ENCODE measurements around the gene KLC3.

The KLC3 gene

DNA sequence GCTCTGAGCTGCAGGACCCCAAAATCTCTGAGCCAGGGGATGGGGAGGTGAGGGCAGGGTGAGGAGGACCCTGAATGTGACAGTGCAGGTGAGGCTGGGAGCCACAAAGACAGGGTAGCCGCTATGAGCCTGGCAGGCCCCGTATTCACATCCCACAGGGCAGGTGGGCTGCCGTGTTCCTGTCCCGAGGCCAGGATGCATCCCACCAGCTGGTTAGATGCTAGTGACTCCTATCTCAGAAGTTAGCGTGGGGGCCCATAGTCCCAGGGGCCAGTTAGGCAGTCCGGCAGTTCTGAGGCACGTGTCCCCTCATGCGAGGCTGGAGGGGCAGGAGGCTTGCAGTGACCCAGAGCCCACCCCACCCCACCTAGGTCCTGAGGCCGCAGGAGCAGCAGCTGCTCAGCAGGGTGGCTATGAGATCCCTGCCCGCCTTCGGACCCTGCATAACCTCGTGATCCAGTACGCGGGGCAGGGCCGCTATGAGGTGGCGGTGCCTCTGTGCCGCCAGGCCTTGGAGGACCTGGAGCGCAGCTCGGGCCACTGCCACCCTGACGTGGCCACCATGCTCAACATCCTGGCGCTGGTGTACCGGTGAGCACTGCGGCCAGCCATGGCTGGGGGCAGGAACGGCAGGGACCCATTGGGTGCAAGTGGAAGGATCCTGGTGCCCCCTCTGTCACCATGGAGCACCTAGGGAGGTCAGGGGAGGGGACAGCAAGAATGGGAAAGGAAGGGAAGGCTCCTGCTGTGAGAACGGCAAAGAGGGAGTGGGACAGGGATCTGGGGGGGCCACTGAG lies 7.2 kb downstream of the KLC3 start:
- in situ Hi-C loops (cut with HindIII; ENCODE audit: low sequenced_read_pairs) = loop anchor here (5.0 kb wide), 1 partner anchor 40 kb away; no protein-coding TSS in a partner anchor

- in situ Hi-C loops (cut with HindIII; ENCODE audit: low sequenced_read_pairs) = loop anchor here (5.0 kb wide), 1 partner anchor 41 kb away; no protein-coding TSS in a partner anchor
Observed at GRCh38 chr19:45348367-45349125, 8.0 kb downstream of the KLC3 start.

GRCh38 chr19:45349126-45349415 lies 8.5 kb downstream of the KLC3 start:
- in situ Hi-C loops (cut with HindIII; ENCODE audit: low sequenced_read_pairs) = loop anchor here (5.0 kb wide), 1 partner anchor 42 kb away; no protein-coding TSS in a partner anchor

GRCh38 chr19:45349430-45349941 lies 8.9 kb downstream of the KLC3 start:
- in situ Hi-C loops (cut with HindIII; ENCODE audit: low sequenced_read_pairs) = loop anchor here (5.0 kb wide), 1 partner anchor 42 kb away; no protein-coding TSS in a partner anchor

DNA sequence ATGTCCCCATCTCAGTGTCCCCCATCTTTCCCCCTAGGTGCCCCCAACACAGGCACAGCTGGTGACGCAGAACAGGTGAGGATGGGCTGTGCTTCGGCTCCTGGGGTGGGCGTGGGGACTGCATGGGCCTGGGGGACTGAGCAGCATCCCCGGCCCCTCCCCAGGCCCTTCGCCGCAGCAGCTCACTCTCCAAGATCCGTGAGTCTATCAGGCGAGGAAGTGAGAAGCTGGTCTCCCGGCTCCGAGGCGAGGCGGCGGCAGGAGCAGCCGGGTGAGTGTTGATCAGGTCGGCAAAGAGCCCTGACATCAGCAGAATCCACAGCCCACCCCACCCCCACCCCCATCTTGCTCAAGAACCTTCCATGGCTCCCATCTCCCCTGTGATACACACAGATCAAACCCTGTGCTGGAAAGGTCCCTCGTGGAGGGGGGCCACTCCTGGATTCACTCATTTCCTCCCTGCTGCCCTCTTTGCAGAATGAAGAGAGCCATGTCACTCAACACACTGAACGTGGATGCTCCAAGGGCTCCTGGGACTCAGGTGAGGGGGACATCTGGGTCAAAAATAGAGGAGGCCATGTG lies 10.0 kb downstream of the KLC3 start:
- in situ Hi-C loops (cut with HindIII; ENCODE audit: low sequenced_read_pairs) = no loop called here

- in situ Hi-C loops (cut with HindIII; ENCODE audit: low sequenced_read_pairs) = no loop called here
Observed at GRCh38 chr19:45351401-45351952, 10.9 kb downstream of the KLC3 start.

- in situ Hi-C loops (cut with HindIII; ENCODE audit: low sequenced_read_pairs) = no loop called here
Observed at GRCh38 chr19:45352062-45352461, 11.5 kb downstream of the KLC3 start.

GRCh38 chr19:45352471-45352870 lies 11.9 kb downstream of the KLC3 start:
- in situ Hi-C loops (cut with HindIII; ENCODE audit: low sequenced_read_pairs) = no loop called here

DNA sequence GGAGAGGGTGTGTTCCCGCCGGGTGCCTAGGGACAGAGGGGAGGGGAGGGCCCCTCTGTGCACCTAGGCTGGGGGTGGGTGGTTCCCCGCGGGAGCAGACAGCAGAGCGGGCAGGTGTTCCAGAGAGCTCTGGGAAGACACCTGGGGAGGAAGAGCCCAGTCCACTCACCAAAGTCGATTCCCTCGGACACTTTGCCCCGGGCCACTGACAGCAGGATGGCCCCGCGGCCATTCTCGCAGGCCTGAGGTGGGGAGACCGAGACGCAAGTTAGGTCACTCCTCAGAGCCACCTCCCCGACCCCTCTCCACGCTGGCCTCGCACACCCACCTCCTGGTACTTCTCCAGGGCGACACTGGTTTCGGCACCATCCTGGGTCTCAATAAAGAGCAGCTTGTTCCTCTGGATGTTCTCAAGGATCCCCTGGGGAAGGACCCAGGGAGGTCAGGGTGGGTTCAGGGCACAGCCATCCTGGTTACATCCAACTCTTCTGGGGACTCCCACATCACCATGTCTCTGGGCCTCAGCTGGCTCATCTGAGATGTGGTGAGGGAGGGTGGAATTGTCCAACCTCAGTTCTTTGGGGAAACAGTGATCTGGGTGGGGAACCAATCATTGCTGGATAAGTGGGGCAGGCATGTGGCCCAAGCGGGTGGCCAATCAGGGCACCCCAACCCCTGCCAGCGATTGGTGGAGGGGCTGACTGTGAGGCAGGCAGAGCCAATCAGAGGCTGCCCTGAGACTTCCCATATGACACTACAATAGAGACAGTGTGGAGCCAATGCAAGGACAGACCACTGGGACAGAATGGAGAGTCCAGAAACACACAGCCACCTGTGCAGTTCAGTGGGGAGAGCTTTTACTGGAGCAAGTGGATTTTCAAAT lies 12.6 kb downstream of the KLC3 start:
- in situ Hi-C loops (cut with HindIII; ENCODE audit: low sequenced_read_pairs) = no loop called here

DNA sequence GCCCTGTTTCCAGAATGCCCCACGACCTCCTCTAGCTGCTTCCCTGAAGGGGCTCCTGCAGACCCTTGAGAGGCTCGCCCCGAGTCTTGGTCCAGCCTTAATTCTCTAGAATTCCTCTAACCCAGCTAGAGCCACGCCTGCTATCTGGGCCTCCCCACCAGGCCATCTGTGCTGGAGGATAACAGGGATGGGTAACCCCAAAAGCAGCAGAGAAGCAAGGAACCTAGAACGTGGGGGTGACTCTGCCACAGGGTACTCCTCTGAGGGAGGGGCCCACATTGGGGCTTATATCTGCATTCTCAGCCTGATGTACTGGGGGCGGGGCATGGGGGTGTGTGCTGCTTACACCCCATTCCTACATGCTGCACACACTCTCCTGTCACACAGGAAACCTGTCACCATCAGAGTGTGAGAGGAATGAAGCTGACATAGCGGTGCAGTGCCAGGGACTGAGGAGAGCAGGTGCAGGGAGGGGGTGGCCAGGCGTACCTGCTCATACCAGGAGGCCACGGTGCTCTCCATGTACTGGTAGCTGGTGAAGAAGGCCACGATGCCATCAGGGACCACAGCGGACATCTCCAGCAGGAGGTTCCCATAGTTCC lies 13.8 kb downstream of the KLC3 start:
- in situ Hi-C loops (cut with HindIII; ENCODE audit: low sequenced_read_pairs) = no loop called here

DNA sequence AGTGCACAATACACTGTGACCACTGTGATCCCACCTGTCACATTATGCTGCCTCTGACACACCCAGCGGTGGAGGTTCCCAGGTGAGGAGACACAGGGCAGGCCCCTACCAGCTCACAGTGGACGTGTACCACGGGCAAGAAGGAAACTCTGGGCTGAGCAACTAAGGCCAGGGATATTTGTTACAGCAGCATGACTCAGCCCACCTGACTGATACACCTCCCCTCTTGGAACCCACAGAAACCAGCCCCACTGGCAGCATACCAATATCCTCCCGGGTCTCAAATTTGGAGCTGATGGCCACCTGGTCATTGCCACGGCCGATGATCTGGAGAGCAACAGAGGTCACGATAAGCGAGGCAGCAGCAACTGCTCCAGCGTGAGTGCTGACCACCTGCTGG lies 14.9 kb downstream of the KLC3 start:
- in situ Hi-C loops (cut with HindIII; ENCODE audit: low sequenced_read_pairs) = no loop called here

DNA sequence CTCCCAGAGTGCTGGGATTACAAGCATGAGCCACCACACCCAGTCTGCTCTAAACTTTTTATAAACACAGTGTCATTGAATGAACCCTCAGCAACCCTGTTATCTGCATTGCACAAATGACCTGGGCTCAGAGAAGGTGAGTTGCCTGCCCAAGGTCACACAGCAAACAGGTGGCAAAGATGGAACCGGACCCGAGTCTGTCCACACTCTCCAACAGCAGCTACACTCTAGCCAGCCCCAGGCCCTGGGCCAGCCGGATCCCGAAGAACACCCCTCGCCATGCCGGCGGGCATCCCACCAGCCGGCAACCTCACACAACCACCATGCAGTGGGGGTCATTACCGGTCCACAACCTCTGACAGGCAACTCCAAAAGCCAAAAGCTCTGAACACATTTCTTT lies 15.4 kb downstream of the KLC3 start:
- in situ Hi-C loops (cut with HindIII; ENCODE audit: low sequenced_read_pairs) = no loop called here

DNA sequence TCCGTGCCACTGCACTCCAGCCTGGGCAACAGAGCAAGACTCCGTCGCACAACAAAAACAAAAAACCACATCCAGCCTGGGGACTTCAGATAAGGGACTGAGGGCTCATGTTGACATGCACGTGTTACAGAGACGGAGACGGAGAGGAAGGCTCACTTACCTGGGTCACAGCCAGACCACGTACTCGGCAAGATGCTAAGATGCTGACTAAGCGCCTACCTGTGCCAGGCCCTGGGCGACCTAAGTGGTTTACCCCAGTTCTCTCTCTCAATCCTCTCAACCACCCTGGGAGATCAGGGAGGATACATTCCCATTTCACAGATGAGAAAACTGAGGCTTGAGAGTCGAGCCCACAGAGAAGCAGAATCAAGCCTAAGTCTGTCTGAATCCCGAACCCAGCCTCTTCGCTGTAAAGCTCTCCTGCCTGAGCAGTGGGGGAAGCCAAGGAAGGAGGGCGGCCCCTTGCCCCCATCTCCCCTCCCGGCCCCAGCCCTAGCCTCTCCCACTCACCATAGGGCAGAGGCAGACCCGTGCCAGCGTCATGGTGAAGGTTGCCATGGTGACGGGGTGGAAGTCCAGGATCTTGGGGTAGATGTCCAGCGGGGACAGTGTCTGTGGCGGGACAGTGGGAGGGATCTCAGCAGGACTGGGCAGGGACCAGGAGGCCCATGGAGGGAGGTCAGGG lies 16.4 kb downstream of the KLC3 start:
- in situ Hi-C loops (cut with HindIII; ENCODE audit: low sequenced_read_pairs) = no loop called here

- in situ Hi-C loops (cut with HindIII; ENCODE audit: low sequenced_read_pairs) = no loop called here
Observed at GRCh38 chr19:45357445-45357783, 16.9 kb downstream of the KLC3 start.

DNA sequence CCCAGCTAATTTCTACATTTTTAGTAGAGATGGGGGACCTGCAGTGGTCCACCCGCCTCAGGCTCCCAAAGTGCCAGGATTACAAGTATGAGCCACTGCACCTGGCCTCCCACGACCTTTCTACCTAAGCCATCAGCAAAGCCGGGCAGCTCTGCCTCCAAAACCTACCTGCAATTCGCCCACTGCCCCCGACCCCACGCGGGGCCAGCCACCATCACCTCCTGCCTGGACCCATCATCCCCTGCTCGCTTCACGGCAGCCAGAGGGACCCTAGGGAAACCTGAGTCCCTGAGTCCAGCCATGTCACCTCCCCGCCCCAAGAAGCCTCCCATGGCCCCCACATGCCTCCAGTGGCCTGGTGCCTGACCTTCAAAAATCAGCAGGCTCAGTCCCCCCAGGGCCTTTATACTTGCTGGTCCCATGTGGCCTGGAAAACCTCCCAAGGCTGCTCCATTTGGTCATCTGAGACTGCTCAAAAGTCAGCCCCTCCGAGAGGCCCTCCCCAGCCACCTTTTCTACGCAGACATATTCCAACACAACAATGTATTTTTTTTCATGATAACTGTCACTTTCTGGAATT lies 17.8 kb downstream of the KLC3 start:
- in situ Hi-C loops (cut with HindIII; ENCODE audit: low sequenced_read_pairs) = no loop called here

- in situ Hi-C loops (cut with HindIII; ENCODE audit: low sequenced_read_pairs) = no loop called here
Observed at GRCh38 chr19:45361608-45362007, 21.1 kb downstream of the KLC3 start.

DNA sequence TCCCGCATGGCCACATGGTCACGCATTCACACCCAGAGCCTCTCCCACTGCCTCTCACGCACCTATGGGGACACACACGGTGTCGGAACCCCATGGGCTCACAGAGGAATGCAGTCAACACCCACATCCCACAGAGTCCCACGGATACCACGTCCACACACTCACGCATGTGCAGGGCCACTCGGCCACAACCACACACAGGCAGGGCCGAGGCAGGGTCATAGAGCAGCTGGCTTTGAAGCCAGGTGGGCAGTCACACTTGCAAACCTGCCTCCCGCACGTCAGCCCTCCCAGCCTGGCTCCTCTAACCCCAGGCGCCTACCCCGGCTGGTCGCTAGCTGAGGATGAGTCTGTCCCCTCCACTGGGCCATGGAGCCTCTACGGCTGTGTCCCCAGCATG lies 21.7 kb downstream of the KLC3 start:
- in situ Hi-C loops (cut with HindIII; ENCODE audit: low sequenced_read_pairs) = no loop called here

DNA sequence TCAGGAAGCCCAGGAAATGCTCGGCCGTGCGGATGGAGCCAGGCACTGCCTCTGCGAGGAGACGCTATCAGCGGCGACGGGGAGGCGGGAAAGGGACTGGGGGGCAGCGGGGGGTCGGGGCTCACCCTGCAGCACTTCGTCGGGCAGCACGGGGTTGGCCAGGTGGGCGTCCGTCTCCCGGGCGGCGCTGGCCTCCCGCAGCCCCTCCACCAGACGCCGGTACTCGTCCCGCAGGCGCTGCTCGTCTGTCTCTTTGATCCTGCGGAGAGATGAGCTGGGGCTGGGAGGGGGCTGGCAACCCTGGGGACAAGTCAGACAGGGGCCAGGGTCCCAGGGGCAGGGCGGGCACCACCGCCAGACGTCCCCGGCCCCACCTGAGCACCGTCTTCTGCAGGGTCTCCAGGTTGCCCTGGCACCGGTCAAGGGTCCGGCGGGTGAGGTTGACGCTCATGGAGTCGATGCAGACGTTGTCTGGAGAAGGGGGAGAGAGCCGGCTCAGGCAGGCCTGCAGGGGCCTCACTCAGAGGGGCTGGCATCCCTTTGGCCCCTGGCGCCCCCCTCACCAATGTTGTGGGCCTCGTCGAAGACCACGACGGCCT lies 23.4 kb downstream of the KLC3 start:
- in situ Hi-C loops (cut with HindIII; ENCODE audit: low sequenced_read_pairs) = no loop called here

- in situ Hi-C loops (cut with HindIII; ENCODE audit: low sequenced_read_pairs) = no loop called here
Observed at GRCh38 chr19:45364696-45365095, 24.1 kb downstream of the KLC3 start.
